ENCODE measurements around the gene PIK3R5. TPM values are rescaled to one million over a fixed set of nuclear protein-coding genes. Genes with fewer than 3 reads are reported as not detected.
"Not testable (repeated sequence)": the region's sequence is repeated elsewhere in the genome, so short reads cannot be mapped to it uniquely, and the experiment has no call there.

The PIK3R5 gene
- total RNA-seq, 1 experiment from 2014 or later: 0.09 TPM

DNA sequence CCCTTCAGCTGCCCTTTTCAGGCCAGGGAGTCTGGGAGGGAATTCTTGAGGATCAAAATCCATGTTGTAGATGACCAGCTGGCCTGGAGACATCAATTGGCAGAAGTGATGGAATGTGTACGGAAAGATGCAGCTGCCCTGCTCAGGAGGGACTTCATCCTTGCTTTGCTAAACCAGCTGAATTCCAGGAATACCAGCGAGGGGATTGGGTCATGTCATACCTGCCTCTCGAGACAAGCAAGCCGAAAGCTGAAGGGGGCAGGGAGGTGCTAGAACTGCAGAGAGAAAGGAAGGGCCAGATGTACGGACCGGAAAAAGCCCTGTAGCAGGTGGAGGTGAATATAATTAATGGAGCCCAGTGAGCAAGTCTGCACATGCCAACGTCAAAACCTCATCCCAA lies 30.2 kb upstream of the PIK3R5 start:
- no TSS peak for BruUV-seq (replicated peaks)
- H3K9me3 ChIP-seq (ENCODE audit: low read depth, low read length, poor library complexity, severe bottlenecking): peaks cover 4% of the 10 kb centered on the region
- H3K4me1 ChIP-seq (ENCODE audit: insufficient read depth, low read length, poor library complexity, severe bottlenecking): no peaks in the 10 kb centered on the region
- intact Hi-C loops (cut with micrococcal nuclease; ENCODE audit: unreplicated experiment): loop anchor here (2.0 to 10.0 kb wide), 2 partner anchors 409 to 527 kb away; no protein-coding TSS in a partner anchor
- H3K27ac ChIP-seq (ENCODE audit: low read depth, low read length, poor library complexity, severe bottlenecking): no peak overlapping the region
- no peak overlapping the region for H3K4me3 ChIP-seq (ENCODE audit: low read depth, low read length, poor library complexity, severe bottlenecking)
- no peak for DNase-seq (ENCODE audit: low spot score)
- no peaks in the 10 kb centered on the region for H3K36me3 ChIP-seq (ENCODE audit: insufficient read depth, low read length, poor library complexity, severe bottlenecking)
- ChIA-PET POLR2A (ENCODE audit: low non-redundant PET) (no interaction called here), CTCF (interaction anchor here (1.6 kb wide), 1 partner anchor 526 kb away, joined by 5 read pairs; no protein-coding TSS in a partner anchor)
- peaks cover 3% of the 10 kb centered on the region for H3K27me3 ChIP-seq (replicated peaks; ENCODE audit: insufficient read depth, low read depth, low read length, poor library complexity)
- no peak for TF ChIP-seq EZH2 (IDR thresholded peaks at IDR 0.05; ENCODE audit: borderline replicate concordance, low read depth, low read length, poor library complexity, severe bottlenecking)
- TF ChIP-seq, protein P1, sequence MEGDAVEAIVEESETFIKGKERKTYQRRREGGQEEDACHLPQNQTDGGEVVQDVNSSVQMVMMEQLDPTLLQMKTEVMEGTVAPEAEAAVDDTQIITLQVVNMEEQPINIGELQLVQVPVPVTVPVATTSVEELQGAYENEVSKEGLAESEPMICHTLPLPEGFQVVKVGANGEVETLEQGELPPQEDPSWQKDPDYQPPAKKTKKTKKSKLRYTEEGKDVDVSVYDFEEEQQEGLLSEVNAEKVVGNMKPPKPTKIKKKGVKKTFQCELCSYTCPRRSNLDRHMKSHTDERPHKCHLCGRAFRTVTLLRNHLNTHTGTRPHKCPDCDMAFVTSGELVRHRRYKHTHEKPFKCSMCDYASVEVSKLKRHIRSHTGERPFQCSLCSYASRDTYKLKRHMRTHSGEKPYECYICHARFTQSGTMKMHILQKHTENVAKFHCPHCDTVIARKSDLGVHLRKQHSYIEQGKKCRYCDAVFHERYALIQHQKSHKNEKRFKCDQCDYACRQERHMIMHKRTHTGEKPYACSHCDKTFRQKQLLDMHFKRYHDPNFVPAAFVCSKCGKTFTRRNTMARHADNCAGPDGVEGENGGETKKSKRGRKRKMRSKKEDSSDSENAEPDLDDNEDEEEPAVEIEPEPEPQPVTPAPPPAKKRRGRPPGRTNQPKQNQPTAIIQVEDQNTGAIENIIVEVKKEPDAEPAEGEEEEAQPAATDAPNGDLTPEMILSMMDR (conservative IDR thresholded peaks at IDR 0.05; ENCODE audit: low read depth, low read length): no peak

DNA sequence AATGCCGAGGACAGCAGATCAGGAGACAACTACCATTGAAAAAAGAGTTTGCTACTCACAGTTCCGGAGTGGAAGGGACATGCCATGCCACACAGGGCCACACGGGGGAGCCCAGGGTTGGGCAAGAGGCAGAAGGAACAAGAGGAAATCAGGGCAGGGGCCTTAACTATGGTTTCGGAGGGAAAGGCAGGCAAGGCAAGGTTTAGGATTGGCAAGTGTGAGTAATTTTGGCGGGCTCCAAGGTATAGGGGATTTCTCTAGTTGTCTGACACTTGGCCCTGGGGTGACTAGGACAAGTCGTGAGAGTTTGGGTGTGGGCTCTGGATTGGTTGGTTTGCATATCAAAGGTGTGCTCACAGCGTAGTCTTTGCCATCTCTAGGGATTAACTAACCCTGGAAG lies 28.8 kb upstream of the PIK3R5 start:
- ChIA-PET CTCF (interaction anchor here (0.6 to 0.7 kb wide), 2 partner anchors 74 to 661 kb away, joined by 6 to 7 read pairs; no protein-coding TSS in a partner anchor), POLR2A (ENCODE audit: low non-redundant PET) (no interaction called here)
- Histone ChIP-seq H3K27ac (ENCODE audit: low read depth, low read length, poor library complexity, severe bottlenecking) (no peak overlapping the region), H3K9me3 (ENCODE audit: low read depth, low read length, poor library complexity, severe bottlenecking) (no peaks in the 10 kb centered on the region), H3K4me3 (ENCODE audit: low read depth, low read length, poor library complexity, severe bottlenecking) (no peak overlapping the region), H3K36me3 (ENCODE audit: insufficient read depth, low read length, poor library complexity, severe bottlenecking) (no peaks in the 10 kb centered on the region), H3K27me3 (replicated peaks; ENCODE audit: insufficient read depth, low read depth, low read length, poor library complexity) (no peaks in the 10 kb centered on the region), H3K4me1 (ENCODE audit: insufficient read depth, low read length, poor library complexity, severe bottlenecking) (no peaks in the 10 kb centered on the region)
- peak; percentile 84 for DNase-seq (ENCODE audit: low spot score)
- no TSS peak for BruUV-seq (replicated peaks)
- TF ChIP-seq EZH2 (IDR thresholded peaks at IDR 0.05; ENCODE audit: borderline replicate concordance, low read depth, low read length, poor library complexity, severe bottlenecking): no peak
- TF ChIP-seq, protein P1 (conservative IDR thresholded peaks at IDR 0.05; ENCODE audit: low read depth, low read length): peak; percentile 95
- intact Hi-C loops (cut with micrococcal nuclease; ENCODE audit: unreplicated experiment): loop anchor here (2.0 to 10.0 kb wide), 2 partner anchors 410 to 528 kb away; no protein-coding TSS in a partner anchor

DNA sequence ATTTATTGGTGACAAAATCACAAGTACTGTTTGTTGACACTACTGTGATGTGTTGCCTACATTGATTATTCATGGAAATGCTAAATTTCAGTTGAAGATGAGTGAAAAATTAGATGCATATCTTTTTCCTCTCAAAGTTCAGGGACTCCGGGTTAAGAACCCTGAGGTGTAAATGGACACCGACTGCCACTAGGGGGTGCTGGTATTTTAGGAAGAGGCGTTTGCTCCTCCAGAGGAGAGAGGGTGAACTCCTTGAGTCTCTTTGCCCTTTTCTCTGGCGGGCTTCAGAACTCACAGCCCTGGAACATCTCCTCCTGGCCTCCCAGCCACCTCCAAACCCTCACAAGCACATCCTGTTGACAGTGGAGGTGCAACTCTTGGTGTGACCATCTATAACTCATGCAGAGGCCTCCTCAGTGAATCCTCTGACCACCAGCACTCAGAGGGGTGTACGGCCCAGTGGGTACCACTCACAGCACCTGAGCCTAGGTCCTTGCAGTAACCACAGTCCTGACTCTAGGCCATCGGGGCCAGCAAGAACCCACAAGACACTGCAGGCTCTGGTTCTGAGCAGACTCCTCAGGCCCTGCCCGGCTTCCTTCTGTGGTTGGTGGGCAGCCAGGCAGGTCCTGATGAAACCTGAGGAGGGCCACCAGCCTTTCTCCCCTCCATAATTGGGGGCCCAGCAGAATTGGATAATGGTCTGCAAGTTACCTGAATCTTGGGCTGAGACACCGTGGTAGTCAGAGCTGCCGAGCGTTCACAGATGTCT lies 26.2 kb upstream of the PIK3R5 start:
- intact Hi-C loops (cut with micrococcal nuclease; ENCODE audit: unreplicated experiment): loop anchor here (10.0 kb wide), 1 partner anchor 413 kb away; no protein-coding TSS in a partner anchor
- Histone ChIP-seq H3K4me1 (ENCODE audit: insufficient read depth, low read length, poor library complexity, severe bottlenecking) (no peaks in the 10 kb centered on the region), H3K4me3 (ENCODE audit: low read depth, low read length, poor library complexity, severe bottlenecking) (no peak overlapping the region), H3K9me3 (ENCODE audit: low read depth, low read length, poor library complexity, severe bottlenecking) (no peaks in the 10 kb centered on the region), H3K36me3 (ENCODE audit: insufficient read depth, low read length, poor library complexity, severe bottlenecking) (no peaks in the 10 kb centered on the region), H3K27me3 (replicated peaks; ENCODE audit: insufficient read depth, low read depth, low read length, poor library complexity) (no peaks in the 10 kb centered on the region), H3K27ac (ENCODE audit: low read depth, low read length, poor library complexity, severe bottlenecking) (no peak overlapping the region)
- DNase-seq (ENCODE audit: low spot score): peak; percentile 86
- BruUV-seq (replicated peaks): no TSS peak
- ChIA-PET POLR2A (ENCODE audit: low non-redundant PET) (no interaction called here), CTCF (no interaction called here)
- TF ChIP-seq, protein P1 (conservative IDR thresholded peaks at IDR 0.05; ENCODE audit: low read depth, low read length): peak; percentile 86
- TF ChIP-seq EZH2 (IDR thresholded peaks at IDR 0.05; ENCODE audit: borderline replicate concordance, low read depth, low read length, poor library complexity, severe bottlenecking): no peak

DNA sequence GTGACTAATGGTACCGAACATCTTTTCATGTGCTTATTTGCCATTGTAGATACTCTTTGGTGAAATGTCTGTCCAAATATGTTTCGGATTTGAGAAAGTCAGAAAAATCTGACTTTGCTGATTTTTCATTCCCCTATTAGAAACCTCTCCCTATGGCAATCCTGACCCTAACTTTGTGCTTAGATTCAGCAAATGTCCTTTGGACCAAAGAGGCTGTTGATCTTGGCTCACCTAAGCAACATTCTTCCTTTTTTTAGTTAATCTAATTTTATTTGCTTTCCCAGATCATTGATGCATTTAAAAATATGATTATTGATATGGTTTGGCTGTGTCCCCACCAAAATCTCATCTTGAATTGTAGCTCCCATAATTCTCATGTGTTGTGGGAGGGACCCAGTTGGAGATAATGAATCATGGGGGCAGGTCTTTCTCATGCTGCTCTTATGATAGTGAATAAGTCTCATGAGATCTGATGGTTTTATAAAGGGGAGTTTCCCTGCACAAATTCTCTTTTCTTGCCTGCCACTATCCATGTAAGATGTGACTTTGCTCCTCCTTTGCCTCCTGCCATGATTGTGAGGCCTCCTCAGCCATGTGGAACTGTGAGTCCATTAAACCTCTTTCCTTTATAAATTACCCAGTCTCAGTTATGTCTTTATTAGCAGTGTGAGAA lies 22.9 kb upstream of the PIK3R5 start:
- H3K36me3 ChIP-seq (ENCODE audit: insufficient read depth, low read length, poor library complexity, severe bottlenecking); H3K27me3 ChIP-seq (replicated peaks; ENCODE audit: insufficient read depth, low read depth, low read length, poor library complexity); H3K4me3 ChIP-seq (ENCODE audit: low read depth, low read length, poor library complexity, severe bottlenecking); H3K9me3 ChIP-seq (ENCODE audit: low read depth, low read length, poor library complexity, severe bottlenecking); BruUV-seq (replicated peaks); H3K27ac ChIP-seq (ENCODE audit: low read depth, low read length, poor library complexity, severe bottlenecking); H3K4me1 ChIP-seq (ENCODE audit: insufficient read depth, low read length, poor library complexity, severe bottlenecking); intact Hi-C loops (cut with micrococcal nuclease; ENCODE audit: unreplicated experiment); DNase-seq (ENCODE audit: low spot score); CTCF ChIA-PET: not testable (repeated sequence)
- POLR2A ChIA-PET (ENCODE audit: low non-redundant PET): interaction anchor here (0.7 kb wide), 1 partner anchor 541 kb away, joined by 3 read pairs; no protein-coding TSS in a partner anchor

Data from A673 (cell line).